GM10266 (cell line): ENCODE data around the gene CRTC2.

ENCODE experiments used
- DNase-seq: peaks from one replicate; pipeline ENCODE4 v3.0.0; 2012; ENCODE audit errors: extremely low spot score
- CTCF ChIP-seq: IDR thresholded peaks from 2 replicates; pipeline ENCODE4 v1.5.1; 2012; ENCODE audit warnings: mild to moderate bottlenecking, low read depth; ENCODE audit not compliant: control insufficient read depth, insufficient read depth; ENCODE audit errors: missing control alignments

Gene CRTC2

GRCh38 chr1:153922972-153923925 lies 35.2 kb downstream of the CRTC2 start, which contains the start of gene GATAD2B:
GATAD2B (minus strand) TSS chr1:153922972; CDS start chr1:153828347, 94,625 bp downstream.
- TF ChIP-seq CTCF, result no peak

GRCh38 chr1:153922076-153922971 lies 36.1 kb downstream of the CRTC2 start:
- TF ChIP-seq CTCF, result peak; percentile 51
- no peak for DNase-seq

More at GRCh38 chr1:153922972-153923925, 35.2 kb downstream of the CRTC2 start, which contains the start of gene GATAD2B:
- DNase-seq, result peak; percentile 99

GRCh38 chr1:153921803-153922075 lies 36.7 kb downstream of the CRTC2 start:
- DNase-seq, result no peak

GRCh38 chr1:153921080-153921802 lies 37.2 kb downstream of the CRTC2 start:
- DNase-seq, result no peak
- no peak for TF ChIP-seq CTCF

More at GRCh38 chr1:153921803-153922075, 36.7 kb downstream of the CRTC2 start:
- no peak for TF ChIP-seq CTCF

- TF ChIP-seq CTCF, result peak; percentile 57
- DNase-seq, result peak; percentile 45
Observed at GRCh38 chr1:153919876-153920852, 38.2 kb downstream of the CRTC2 start.

- no peak for TF ChIP-seq CTCF
- no peak for DNase-seq
Observed at GRCh38 chr1:153916297-153916696, 42.1 kb downstream of the CRTC2 start.
